Panc1 (cell line): Measurements from ENCODE around the gene PTH2. TPM values are rescaled to one million over a fixed set of nuclear protein-coding genes. Genes with fewer than 3 reads are reported as not detected.
"Not testable (repeated sequence)": the region's sequence is repeated elsewhere in the genome, so short reads cannot be mapped to it uniquely, and the experiment has no call there.

ENCODE experiments used
- ATAC-seq: fragments of 200-7000 bp; cut with Tn5 transposase; 2 replicates; pipeline ENCODE4 v1.9.1; 2020; ENCODE audit warnings: mild to moderate bottlenecking, moderate library complexity
- BruUV-seq: library from RNA; stranded (reverse); fragments of 400-500 nt; replicated peaks from 2 replicates; lab custom pipeline; 2021; lab: Mats Ljungman, UMichigan
- CTCF ChIA-PET: fragments of 300-600 bp; sonication (Branson Sonifier 250); formaldehyde crosslinking; loops from one replicate; lab custom pipeline; 2022; ENCODE audit warnings: antibody characterized with exemption; lab: Charles Lee
- POLR2A ChIA-PET: fragments of 300-600 bp; sonication (Branson Sonifier 250); formaldehyde crosslinking; loops from one replicate; lab custom pipeline; 2022; ENCODE audit warnings: antibody characterized with exemption; lab: Charles Lee
- DNase-seq: peaks from one replicate; pipeline ENCODE4 v3.0.0-alpha.2; 2010; ENCODE audit warnings: low read depth, low spot score
- H3K27ac ChIP-seq: 2 replicates; pipeline ENCODE4 v1.5.1; 2011; ENCODE audit warnings: mild to moderate bottlenecking, low read length, inconsistent platforms
- H3K27me3 ChIP-seq: fragments of 200-500 bp; sonication (Bioruptor generic); 2 replicates; pipeline ENCODE4 v1.6.0; 2014; ENCODE audit warnings: low read length, inconsistent platforms; ENCODE audit not compliant: control insufficient read depth, insufficient read depth
- H3K36me3 ChIP-seq: fragments of 200-500 bp; sonication (Bioruptor generic); 2 replicates; pipeline ENCODE4 v1.5.1; 2014; ENCODE audit warnings: inconsistent platforms, mild to moderate bottlenecking, low read length, moderate library complexity; ENCODE audit not compliant: control insufficient read depth, insufficient read depth
- H3K4me1 ChIP-seq: 2 replicates; pipeline ENCODE4 v1.5.1; 2011; ENCODE audit warnings: inconsistent platforms, mild to moderate bottlenecking, low read length, moderate library complexity; ENCODE audit not compliant: control insufficient read depth, insufficient read depth
- H3K4me3 ChIP-seq, 2 experiments: 2 replicates each; pipeline ENCODE4 v1.5.1; 2011 to 2012; ENCODE audit warnings: low read depth in 2 of 2, low read length in 2 of 2, mild to moderate bottlenecking in 2 of 2, inconsistent platforms in 1 of 2, moderate library complexity in 1 of 2
- H3K9me3 ChIP-seq: fragments of 200-500 bp; sonication (Bioruptor generic); 2 replicates; pipeline ENCODE4 v1.5.1; 2014; ENCODE audit warnings: low read depth, mild to moderate bottlenecking, inconsistent platforms, low read length, moderate library complexity; ENCODE audit not compliant: control insufficient read depth, insufficient read depth
- CTCF ChIP-seq: fragments of 450-650 bp; IDR thresholded peaks from 2 replicates; pipeline ENCODE4 v1.5.1; 2017; ENCODE audit warnings: mild to moderate bottlenecking
- POLR2AphosphoS5 ChIP-seq: IDR thresholded peaks from 2 replicates; pipeline ENCODE4 v1.6.1; 2012; ENCODE audit warnings: mild to moderate bottlenecking, low read depth, low read length, moderate library complexity
- TCF7L2 ChIP-seq: IDR thresholded peaks from 2 replicates; pipeline ENCODE4 v1.6.1; 2011; ENCODE audit warnings: mild to moderate bottlenecking, low read depth, low read length, inconsistent platforms
- in situ Hi-C: cut with HindIII; loops from 2 replicates; pipeline ENCODE4 v1.10.0; 2016; ENCODE audit warnings: low sequenced_read_pairs, low pct_unique_long_range_greater_than_20kb
- intact Hi-C: fragments of 100-400 bp; cut with micrococcal nuclease; formaldehyde crosslinking; loops from one replicate; pipeline ENCODE4 v1.10.0; 2022; ENCODE audit not compliant: unreplicated experiment
- total RNA-seq: library from RNA; stranded (reverse); gene quantifications from one replicate; pipeline ENCODE4 v1.2.1, GENCODE V29; 2021; ENCODE audit not compliant: unreplicated experiment
- TF ChIP-seq, protein P1 (sequence below), 2 experiments: IDR thresholded peaks; 2 replicates each; pipeline ENCODE4 v1.6.1; 2011 to 2012; ENCODE audit warnings: low read depth in 2 of 2, control low read depth in 1 of 2, low read length in 1 of 2, mild to moderate bottlenecking in 1 of 2, moderate library complexity in 1 of 2; ENCODE audit not compliant: insufficient read depth in 1 of 2

The PTH2 gene
- total RNA-seq, 1 experiment from 2014 or later: not detected

GRCh38 chr19:49444100-49444700 lies 21.0 kb upstream of the PTH2 start:
- H3K36me3 ChIP-seq, H3K9me3 ChIP-seq, H3K4me3 ChIP-seq, ATAC-seq, POLR2A ChIA-PET, in situ Hi-C loops, H3K27me3 ChIP-seq, BruUV-seq, DNase-seq, H3K27ac ChIP-seq, H3K4me1 ChIP-seq: not testable (repeated sequence)
- CTCF ChIA-PET: interaction anchor here (0.6 to 0.7 kb wide), 3 partner anchors 69 to 435 kb away, joined by 3 to 10 read pairs (median 8); no protein-coding TSS in a partner anchor
- intact Hi-C loops: loop anchor here (5.0 kb wide), 1 partner anchor 52 kb away; no protein-coding TSS in a partner anchor

- in situ Hi-C loops: no loop called here
Observed at GRCh38 chr19:49443366-49444099, 20.3 kb upstream of the PTH2 start.

DNA sequence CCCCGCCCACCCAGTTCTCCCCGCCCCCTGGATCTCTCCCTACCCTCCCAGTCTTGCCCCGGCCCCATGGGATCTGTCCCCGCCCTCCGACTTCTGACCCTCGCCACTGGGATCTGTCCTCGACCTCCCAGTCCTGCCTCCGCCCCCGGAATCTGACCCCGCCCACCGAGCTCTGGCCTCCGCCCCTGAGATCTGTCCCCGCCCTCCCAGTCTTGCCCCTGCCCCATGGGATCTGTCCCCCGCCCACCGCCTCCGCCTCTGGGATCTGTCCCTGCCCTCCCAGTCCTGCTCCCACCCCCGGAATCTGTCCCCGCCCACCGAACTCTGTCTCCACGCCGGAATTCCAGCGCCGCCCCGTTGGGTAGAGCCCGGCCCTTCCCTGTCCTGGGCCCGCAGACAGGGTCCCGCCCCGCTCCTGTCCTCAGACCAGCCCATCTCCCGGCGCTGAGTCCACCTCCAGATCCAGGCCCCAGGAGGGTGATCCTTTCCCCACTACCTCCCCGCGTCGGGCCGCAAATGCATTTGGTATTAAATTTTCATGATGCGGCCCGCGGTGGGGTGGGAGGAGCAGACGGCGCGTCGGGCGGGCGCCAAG lies 19.6 kb upstream of the PTH2 start:
- ChIA-PET CTCF (interaction anchor here (0.6 kb wide), 3 partner anchors 22 to 200 kb away, joined by 3 to 4 read pairs (median 4); no protein-coding TSS in a partner anchor), POLR2A (no interaction called here)
- BruUV-seq: no TSS peak
- H3K4me1 ChIP-seq: no peaks in the 10 kb centered on the region; the same call in 1 of the 2 replicates
- H3K9me3 ChIP-seq: no peaks in the 10 kb centered on the region
- no peak overlapping the region for H3K27ac ChIP-seq
- H3K36me3 ChIP-seq: no peaks in the 10 kb centered on the region
- peak; percentile 83 for ATAC-seq
- DNase-seq: no peak
- peak overlapping the region; percentile 61 to 63 for H3K4me3 ChIP-seq
- in situ Hi-C loops: no loop called here
- TF ChIP-seq TCF7L2 (no peak), POLR2AphosphoS5 (no peak), CTCF (no peak)
- TF ChIP-seq, protein P1, sequence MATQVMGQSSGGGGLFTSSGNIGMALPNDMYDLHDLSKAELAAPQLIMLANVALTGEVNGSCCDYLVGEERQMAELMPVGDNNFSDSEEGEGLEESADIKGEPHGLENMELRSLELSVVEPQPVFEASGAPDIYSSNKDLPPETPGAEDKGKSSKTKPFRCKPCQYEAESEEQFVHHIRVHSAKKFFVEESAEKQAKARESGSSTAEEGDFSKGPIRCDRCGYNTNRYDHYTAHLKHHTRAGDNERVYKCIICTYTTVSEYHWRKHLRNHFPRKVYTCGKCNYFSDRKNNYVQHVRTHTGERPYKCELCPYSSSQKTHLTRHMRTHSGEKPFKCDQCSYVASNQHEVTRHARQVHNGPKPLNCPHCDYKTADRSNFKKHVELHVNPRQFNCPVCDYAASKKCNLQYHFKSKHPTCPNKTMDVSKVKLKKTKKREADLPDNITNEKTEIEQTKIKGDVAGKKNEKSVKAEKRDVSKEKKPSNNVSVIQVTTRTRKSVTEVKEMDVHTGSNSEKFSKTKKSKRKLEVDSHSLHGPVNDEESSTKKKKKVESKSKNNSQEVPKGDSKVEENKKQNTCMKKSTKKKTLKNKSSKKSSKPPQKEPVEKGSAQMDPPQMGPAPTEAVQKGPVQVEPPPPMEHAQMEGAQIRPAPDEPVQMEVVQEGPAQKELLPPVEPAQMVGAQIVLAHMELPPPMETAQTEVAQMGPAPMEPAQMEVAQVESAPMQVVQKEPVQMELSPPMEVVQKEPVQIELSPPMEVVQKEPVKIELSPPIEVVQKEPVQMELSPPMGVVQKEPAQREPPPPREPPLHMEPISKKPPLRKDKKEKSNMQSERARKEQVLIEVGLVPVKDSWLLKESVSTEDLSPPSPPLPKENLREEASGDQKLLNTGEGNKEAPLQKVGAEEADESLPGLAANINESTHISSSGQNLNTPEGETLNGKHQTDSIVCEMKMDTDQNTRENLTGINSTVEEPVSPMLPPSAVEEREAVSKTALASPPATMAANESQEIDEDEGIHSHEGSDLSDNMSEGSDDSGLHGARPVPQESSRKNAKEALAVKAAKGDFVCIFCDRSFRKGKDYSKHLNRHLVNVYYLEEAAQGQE (IDR thresholded peaks at IDR 0.05; ENCODE audit: insufficient read depth in 1 of 2, low read depth in 2 of 2, low read length in 1 of 2): no peak
- H3K27me3 ChIP-seq: peaks cover 9% of the 10 kb centered on the region; the same call in 1 of the 2 replicates
- intact Hi-C loops: loop anchor here (5.0 kb wide), 1 partner anchor 51 kb away; no protein-coding TSS in a partner anchor

More at GRCh38 chr19:49443366-49444099, 20.3 kb upstream of the PTH2 start:
- intact Hi-C loops: loop anchor here (5.0 kb wide), 1 partner anchor 51 kb away; no protein-coding TSS in a partner anchor
- TF ChIP-seq TCF7L2 (no peak), CTCF (peak; percentile 94)
- BruUV-seq: no TSS peak
- ChIA-PET POLR2A (no interaction called here), CTCF (interaction anchor here (0.6 to 0.7 kb wide), 5 partner anchors 23 to 435 kb away, joined by 3 to 10 read pairs (median 4); no protein-coding TSS in a partner anchor)
- H3K27me3 ChIP-seq: peaks cover 9% of the 10 kb centered on the region; the same call in 1 of the 2 replicates
- no peak overlapping the region for H3K27ac ChIP-seq
- H3K4me1 ChIP-seq: no peaks in the 10 kb centered on the region; the same call in 1 of the 2 replicates
- peak; percentile 89 for ATAC-seq
- DNase-seq: no peak
- no peaks in the 10 kb centered on the region for H3K9me3 ChIP-seq
- no peaks in the 10 kb centered on the region for H3K36me3 ChIP-seq
- peak overlapping the region; percentile 61 to 63 for H3K4me3 ChIP-seq
